DND-41 (cell line): Measurements from ENCODE around the gene ZFHX3.

ENCODE experiments used
- EZH2 ChIP-seq: IDR thresholded peaks from 3 replicates; pipeline ENCODE4 v1.6.1; 2012; ENCODE audit warnings: borderline replicate concordance, low read depth, mild to moderate bottlenecking, moderate library complexity, low read length, inconsistent platforms; ENCODE audit not compliant: severe bottlenecking
- TF ChIP-seq, protein P1 (sequence below): IDR thresholded peaks from 2 replicates; pipeline ENCODE4 v1.5.1; 2012; ENCODE audit warnings: borderline replicate concordance, low read length, moderate library complexity, mild to moderate bottlenecking; ENCODE audit not compliant: poor library complexity, severe bottlenecking; ENCODE audit errors: extremely low read depth

DNA sequence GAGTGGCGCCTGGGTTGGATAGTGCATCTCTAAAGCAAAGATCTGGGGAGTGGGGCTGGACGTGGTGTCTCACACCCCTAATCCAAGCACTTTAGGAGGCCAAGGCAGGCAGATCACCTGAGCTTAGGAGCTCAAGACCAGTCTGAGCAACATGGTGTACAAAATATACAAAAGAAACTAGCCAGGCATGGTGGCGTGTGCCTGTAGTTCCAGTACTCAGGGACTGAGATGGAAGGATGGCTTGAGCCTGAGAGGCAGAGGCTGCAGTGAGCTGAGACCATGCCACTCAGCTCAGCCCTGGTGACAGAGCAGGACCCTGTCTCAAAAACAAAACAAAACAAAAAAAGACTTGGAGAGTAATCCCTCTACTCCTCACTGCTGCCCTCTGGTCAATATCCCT lies 96.0 kb downstream of the ZFHX3 start:
- TF ChIP-seq, protein P1, sequence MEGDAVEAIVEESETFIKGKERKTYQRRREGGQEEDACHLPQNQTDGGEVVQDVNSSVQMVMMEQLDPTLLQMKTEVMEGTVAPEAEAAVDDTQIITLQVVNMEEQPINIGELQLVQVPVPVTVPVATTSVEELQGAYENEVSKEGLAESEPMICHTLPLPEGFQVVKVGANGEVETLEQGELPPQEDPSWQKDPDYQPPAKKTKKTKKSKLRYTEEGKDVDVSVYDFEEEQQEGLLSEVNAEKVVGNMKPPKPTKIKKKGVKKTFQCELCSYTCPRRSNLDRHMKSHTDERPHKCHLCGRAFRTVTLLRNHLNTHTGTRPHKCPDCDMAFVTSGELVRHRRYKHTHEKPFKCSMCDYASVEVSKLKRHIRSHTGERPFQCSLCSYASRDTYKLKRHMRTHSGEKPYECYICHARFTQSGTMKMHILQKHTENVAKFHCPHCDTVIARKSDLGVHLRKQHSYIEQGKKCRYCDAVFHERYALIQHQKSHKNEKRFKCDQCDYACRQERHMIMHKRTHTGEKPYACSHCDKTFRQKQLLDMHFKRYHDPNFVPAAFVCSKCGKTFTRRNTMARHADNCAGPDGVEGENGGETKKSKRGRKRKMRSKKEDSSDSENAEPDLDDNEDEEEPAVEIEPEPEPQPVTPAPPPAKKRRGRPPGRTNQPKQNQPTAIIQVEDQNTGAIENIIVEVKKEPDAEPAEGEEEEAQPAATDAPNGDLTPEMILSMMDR, result no peak
- TF ChIP-seq EZH2, result no peak
